HEK293 (cell line): Measurements from ENCODE around the gene MAGED2.

Experiments used
- BCL11A ChIP-seq: fragments of 450-650 bp; formaldehyde crosslinking; IDR thresholded peaks from 2 replicates; pipeline ENCODE4 v1.5.1; 2016; ENCODE audit warnings: low read depth, missing biosample characterization, missing genetic modification characterization
- FEZF1 ChIP-seq: fragments of 450-650 bp; formaldehyde crosslinking; IDR thresholded peaks from 2 replicates; pipeline ENCODE4 v1.5.1; 2016; ENCODE audit warnings: missing biosample characterization, missing genetic modification characterization
- GLI2 ChIP-seq: fragments of 450-650 bp; formaldehyde crosslinking; IDR thresholded peaks from 2 replicates; pipeline ENCODE4; 2017; ENCODE audit warnings: missing biosample characterization, missing genetic modification characterization, low read depth, borderline replicate concordance
- GLIS2 ChIP-seq: fragments of 450-650 bp; formaldehyde crosslinking; IDR thresholded peaks from 2 replicates; pipeline ENCODE4 v1.5.1; 2016; ENCODE audit warnings: missing biosample characterization, missing genetic modification characterization
- KLF10 ChIP-seq: fragments of 450-650 bp; IDR thresholded peaks from 2 replicates; pipeline ENCODE4 v1.5.1; 2018; ENCODE audit warnings: missing biosample characterization, mild to moderate bottlenecking, missing genetic modification characterization
- KLF9 ChIP-seq: fragments of 450-650 bp; formaldehyde crosslinking; IDR thresholded peaks from 2 replicates; pipeline ENCODE4 v1.5.1; 2016; ENCODE audit warnings: missing biosample characterization, missing genetic modification characterization, low read depth
- TCF7L2 ChIP-seq: IDR thresholded peaks from 2 replicates; pipeline ENCODE4 v1.6.1; 2011; ENCODE audit warnings: low read depth, mild to moderate bottlenecking, inconsistent platforms, low read length, moderate library complexity, borderline replicate concordance
- ZBTB7A ChIP-seq: fragments of 450-650 bp; formaldehyde crosslinking; IDR thresholded peaks from 2 replicates; pipeline ENCODE4 v1.5.1; 2016; ENCODE audit warnings: low read depth, missing biosample characterization, missing genetic modification characterization
- ZFP41 ChIP-seq: fragments of 450-650 bp; formaldehyde crosslinking; IDR thresholded peaks from 2 replicates; pipeline ENCODE4 v1.5.1; 2016; ENCODE audit warnings: missing biosample characterization, missing genetic modification characterization, borderline replicate concordance
- ZNF114 ChIP-seq: fragments of 450-650 bp; formaldehyde crosslinking; IDR thresholded peaks from 2 replicates; pipeline ENCODE4 v1.5.0; 2017; ENCODE audit warnings: missing biosample characterization, missing genetic modification characterization
- ZNF138 ChIP-seq: fragments of 450-650 bp; formaldehyde crosslinking; IDR thresholded peaks from 2 replicates; pipeline ENCODE4 v1.5.1; 2016; ENCODE audit warnings: missing biosample characterization, missing genetic modification characterization, borderline replicate concordance
- ZNF155 ChIP-seq: fragments of 450-650 bp; formaldehyde crosslinking; IDR thresholded peaks from 2 replicates; pipeline ENCODE4 v1.5.1; 2016; ENCODE audit warnings: missing biosample characterization, missing genetic modification characterization
- ZNF169 ChIP-seq: fragments of 450-650 bp; formaldehyde crosslinking; IDR thresholded peaks from 2 replicates; pipeline ENCODE4 v1.5.1; 2016; ENCODE audit warnings: missing biosample characterization, missing genetic modification characterization
- ZNF175 ChIP-seq: fragments of 450-650 bp; formaldehyde crosslinking; IDR thresholded peaks from 2 replicates; pipeline ENCODE4 v1.5.1; 2016; ENCODE audit warnings: missing biosample characterization, missing genetic modification characterization
- ZNF302 ChIP-seq: fragments of 450-650 bp; formaldehyde crosslinking; IDR thresholded peaks from 2 replicates; pipeline ENCODE4 v1.5.1; 2016; ENCODE audit warnings: missing biosample characterization, missing genetic modification characterization, low read depth
- ZNF350 ChIP-seq: fragments of 450-650 bp; formaldehyde crosslinking; IDR thresholded peaks from 2 replicates; pipeline ENCODE4 v1.5.0; 2017; ENCODE audit warnings: missing biosample characterization, mild to moderate bottlenecking, missing genetic modification characterization
- ZNF433 ChIP-seq: fragments of 450-650 bp; formaldehyde crosslinking; IDR thresholded peaks from 2 replicates; pipeline ENCODE4 v1.5.1; 2016; ENCODE audit warnings: missing biosample characterization, missing genetic modification characterization, low read depth
- ZNF501 ChIP-seq: fragments of 450-650 bp; formaldehyde crosslinking; IDR thresholded peaks from 2 replicates; pipeline ENCODE4 v1.5.1; 2016; ENCODE audit warnings: missing biosample characterization, missing genetic modification characterization
- ZNF529 ChIP-seq: fragments of 450-650 bp; formaldehyde crosslinking; IDR thresholded peaks from 2 replicates; pipeline ENCODE4 v1.5.1; 2017; ENCODE audit warnings: missing genetic modification characterization, missing biosample characterization; ENCODE audit not compliant: insufficient replicate concordance
- ZNF555 ChIP-seq: fragments of 450-650 bp; formaldehyde crosslinking; conservative IDR thresholded peaks from 2 replicates; pipeline ENCODE4 v1.5.1; 2017; ENCODE audit warnings: missing biosample characterization, mild to moderate bottlenecking, missing genetic modification characterization, inconsistent platforms
- ZNF560 ChIP-seq: fragments of 450-650 bp; formaldehyde crosslinking; IDR thresholded peaks from 2 replicates; pipeline ENCODE4 v1.5.1; 2017; ENCODE audit warnings: missing biosample characterization, missing genetic modification characterization, borderline replicate concordance
- ZNF629 ChIP-seq: fragments of 450-650 bp; formaldehyde crosslinking; IDR thresholded peaks from 2 replicates; pipeline ENCODE4 v1.5.1; 2017; ENCODE audit warnings: missing biosample characterization, missing genetic modification characterization
- ZNF701 ChIP-seq: fragments of 450-650 bp; formaldehyde crosslinking; IDR thresholded peaks from 2 replicates; pipeline ENCODE4 v1.5.1; 2016; ENCODE audit warnings: missing biosample characterization, missing genetic modification characterization
- ZNF768 ChIP-seq: fragments of 450-650 bp; formaldehyde crosslinking; IDR thresholded peaks from 2 replicates; pipeline ENCODE4 v1.5.1; 2018; ENCODE audit warnings: missing biosample characterization, mild to moderate bottlenecking, missing genetic modification characterization
- ZNF792 ChIP-seq: fragments of 450-650 bp; formaldehyde crosslinking; IDR thresholded peaks from 2 replicates; pipeline ENCODE4 v1.5.1; 2016; ENCODE audit warnings: missing biosample characterization, missing genetic modification characterization
- ZNF830 ChIP-seq: fragments of 450-650 bp; IDR thresholded peaks from 2 replicates; pipeline ENCODE4 v1.5.0; 2018; ENCODE audit warnings: missing biosample characterization, missing genetic modification characterization, low read depth, mild to moderate bottlenecking, moderate library complexity
- ZSCAN23 ChIP-seq: fragments of 450-650 bp; formaldehyde crosslinking; IDR thresholded peaks from 2 replicates; pipeline ENCODE4 v1.5.1; 2016; ENCODE audit warnings: missing biosample characterization, missing genetic modification characterization
- ZXDB ChIP-seq: fragments of 450-650 bp; formaldehyde crosslinking; IDR thresholded peaks from 2 replicates; pipeline ENCODE4 v1.5.1; 2016; ENCODE audit warnings: missing biosample characterization, missing genetic modification characterization
- TF ChIP-seq, protein P1 (sequence below): fragments of 450-650 bp; formaldehyde crosslinking; IDR thresholded peaks from 2 replicates; pipeline ENCODE4 v1.5.1; 2016; ENCODE audit warnings: missing biosample characterization, missing genetic modification characterization
- TF ChIP-seq, protein P2 (sequence below): fragments of 450-650 bp; formaldehyde crosslinking; IDR thresholded peaks from 2 replicates; pipeline ENCODE4 v1.5.1; 2016; ENCODE audit warnings: missing biosample characterization, missing genetic modification characterization
- TF ChIP-seq, protein P3 (sequence below): fragments of 450-650 bp; formaldehyde crosslinking; IDR thresholded peaks from 2 replicates; pipeline ENCODE4 v1.5.1; 2016; ENCODE audit warnings: missing biosample characterization, missing genetic modification characterization
- TF ChIP-seq, protein P4 (sequence below): fragments of 450-650 bp; formaldehyde crosslinking; IDR thresholded peaks from 2 replicates; pipeline ENCODE4 v1.5.1; 2017; ENCODE audit warnings: missing biosample characterization, missing genetic modification characterization

Gene MAGED2

DNA sequence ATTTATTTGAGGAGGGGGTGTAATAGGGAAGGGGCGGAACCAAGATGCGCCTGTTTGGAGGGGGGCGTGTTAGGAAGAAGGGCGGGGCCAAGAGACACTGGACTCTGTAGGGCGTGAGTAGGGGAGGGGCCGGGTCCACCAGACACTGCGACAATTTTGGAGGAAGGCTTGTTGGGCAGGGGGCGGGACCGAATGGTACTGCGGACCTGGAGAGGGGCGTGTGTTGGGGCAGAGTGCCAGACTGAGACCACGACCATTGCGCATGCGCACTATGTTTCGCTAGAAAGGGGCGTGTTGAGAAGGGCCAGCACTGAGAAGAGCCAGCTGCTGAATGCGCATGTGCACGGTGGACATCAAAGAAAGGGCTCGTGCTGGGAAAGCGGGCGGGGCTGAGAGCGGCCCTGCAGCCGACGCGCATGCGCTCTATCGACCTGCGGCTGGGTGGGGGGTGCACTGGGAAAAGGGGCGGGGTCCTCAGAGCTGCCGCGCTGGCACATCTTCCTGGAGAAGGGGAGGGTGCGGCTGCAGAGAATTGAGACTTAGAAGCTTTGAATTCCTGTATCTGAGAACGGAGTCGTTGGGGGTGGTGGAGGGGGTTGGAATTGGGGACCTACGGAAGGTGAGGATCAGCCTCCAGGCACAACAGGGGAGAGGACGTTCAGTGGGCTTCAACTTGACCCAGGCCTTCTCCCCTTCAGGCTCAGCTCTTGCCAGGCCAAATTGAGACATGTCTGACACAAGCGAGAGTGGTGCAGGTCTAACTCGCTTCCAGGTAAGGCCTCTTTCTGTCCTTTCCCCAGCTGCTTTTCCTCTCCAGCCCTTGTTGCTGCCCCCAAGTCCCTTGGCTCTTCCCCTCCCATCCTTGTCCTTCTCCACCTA lies 1.3 kb downstream of the MAGED2 start (continued):
- TF ChIP-seq, protein P1, sequence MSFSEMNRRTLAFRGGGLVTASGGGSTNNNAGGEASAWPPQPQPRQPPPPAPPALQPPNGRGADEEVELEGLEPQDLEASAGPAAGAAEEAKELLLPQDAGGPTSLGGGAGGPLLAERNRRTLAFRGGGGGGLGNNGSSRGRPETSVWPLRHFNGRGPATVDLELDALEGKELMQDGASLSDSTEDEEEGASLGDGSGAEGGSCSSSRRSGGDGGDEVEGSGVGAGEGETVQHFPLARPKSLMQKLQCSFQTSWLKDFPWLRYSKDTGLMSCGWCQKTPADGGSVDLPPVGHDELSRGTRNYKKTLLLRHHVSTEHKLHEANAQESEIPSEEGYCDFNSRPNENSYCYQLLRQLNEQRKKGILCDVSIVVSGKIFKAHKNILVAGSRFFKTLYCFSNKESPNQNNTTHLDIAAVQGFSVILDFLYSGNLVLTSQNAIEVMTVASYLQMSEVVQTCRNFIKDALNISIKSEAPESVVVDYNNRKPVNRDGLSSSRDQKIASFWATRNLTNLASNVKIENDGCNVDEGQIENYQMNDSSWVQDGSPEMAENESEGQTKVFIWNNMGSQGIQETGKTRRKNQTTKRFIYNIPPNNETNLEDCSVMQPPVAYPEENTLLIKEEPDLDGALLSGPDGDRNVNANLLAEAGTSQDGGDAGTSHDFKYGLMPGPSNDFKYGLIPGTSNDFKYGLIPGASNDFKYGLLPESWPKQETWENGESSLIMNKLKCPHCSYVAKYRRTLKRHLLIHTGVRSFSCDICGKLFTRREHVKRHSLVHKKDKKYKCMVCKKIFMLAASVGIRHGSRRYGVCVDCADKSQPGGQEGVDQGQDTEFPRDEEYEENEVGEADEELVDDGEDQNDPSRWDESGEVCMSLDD (tag by site-specific recombination): no peak
- TF ChIP-seq ZNF114: no peak
- no peak for TF ChIP-seq ZSCAN23 (tag by site-specific recombination)
- TF ChIP-seq KLF9 (tag by site-specific recombination): peak; percentile 94
- TF ChIP-seq ZNF768 (tag by site-specific recombination): no peak
- TF ChIP-seq ZBTB7A (tag by site-specific recombination): peak; percentile 47; the same call in 1 of the 2 replicates
- no peak for TF ChIP-seq ZNF701
- TF ChIP-seq TCF7L2: peak; percentile 97
- TF ChIP-seq ZNF529 (tag by site-specific recombination): no peak
- no peak for TF ChIP-seq ZNF175 (tag by site-specific recombination)
- no peak for TF ChIP-seq ZNF302 (tag by site-specific recombination)
- TF ChIP-seq, protein P2, sequence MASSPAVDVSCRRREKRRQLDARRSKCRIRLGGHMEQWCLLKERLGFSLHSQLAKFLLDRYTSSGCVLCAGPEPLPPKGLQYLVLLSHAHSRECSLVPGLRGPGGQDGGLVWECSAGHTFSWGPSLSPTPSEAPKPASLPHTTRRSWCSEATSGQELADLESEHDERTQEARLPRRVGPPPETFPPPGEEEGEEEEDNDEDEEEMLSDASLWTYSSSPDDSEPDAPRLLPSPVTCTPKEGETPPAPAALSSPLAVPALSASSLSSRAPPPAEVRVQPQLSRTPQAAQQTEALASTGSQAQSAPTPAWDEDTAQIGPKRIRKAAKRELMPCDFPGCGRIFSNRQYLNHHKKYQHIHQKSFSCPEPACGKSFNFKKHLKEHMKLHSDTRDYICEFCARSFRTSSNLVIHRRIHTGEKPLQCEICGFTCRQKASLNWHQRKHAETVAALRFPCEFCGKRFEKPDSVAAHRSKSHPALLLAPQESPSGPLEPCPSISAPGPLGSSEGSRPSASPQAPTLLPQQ: 0 out of 2 replicates have a peak, but pooled peaks have one; percentile 28
- no peak for TF ChIP-seq GLI2
- TF ChIP-seq ZNF169 (tag by site-specific recombination): no peak
- TF ChIP-seq ZFP41: no peak
- TF ChIP-seq ZNF501: no peak
- TF ChIP-seq FEZF1 (tag by site-specific recombination): no peak
- TF ChIP-seq ZNF350: no peak
- TF ChIP-seq, protein P3, sequence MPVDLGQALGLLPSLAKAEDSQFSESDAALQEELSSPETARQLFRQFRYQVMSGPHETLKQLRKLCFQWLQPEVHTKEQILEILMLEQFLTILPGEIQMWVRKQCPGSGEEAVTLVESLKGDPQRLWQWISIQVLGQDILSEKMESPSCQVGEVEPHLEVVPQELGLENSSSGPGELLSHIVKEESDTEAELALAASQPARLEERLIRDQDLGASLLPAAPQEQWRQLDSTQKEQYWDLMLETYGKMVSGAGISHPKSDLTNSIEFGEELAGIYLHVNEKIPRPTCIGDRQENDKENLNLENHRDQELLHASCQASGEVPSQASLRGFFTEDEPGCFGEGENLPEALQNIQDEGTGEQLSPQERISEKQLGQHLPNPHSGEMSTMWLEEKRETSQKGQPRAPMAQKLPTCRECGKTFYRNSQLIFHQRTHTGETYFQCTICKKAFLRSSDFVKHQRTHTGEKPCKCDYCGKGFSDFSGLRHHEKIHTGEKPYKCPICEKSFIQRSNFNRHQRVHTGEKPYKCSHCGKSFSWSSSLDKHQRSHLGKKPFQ: no peak
- no peak for TF ChIP-seq ZNF555 (tag by site-specific recombination)
- TF ChIP-seq ZNF433 (tag by site-specific recombination): no peak
- TF ChIP-seq GLIS2 (tag by site-specific recombination): no peak
- TF ChIP-seq ZNF629 (tag by site-specific recombination): peak; percentile 1; the same call in 1 of the 2 replicates
- no peak for TF ChIP-seq ZNF155
- TF ChIP-seq ZXDB (tag by site-specific recombination): no peak
- TF ChIP-seq ZNF792 (tag by site-specific recombination): no peak
- TF ChIP-seq ZNF830 (tag by site-specific recombination): no peak
- no peak for TF ChIP-seq ZNF560 (tag by site-specific recombination)
- TF ChIP-seq, protein P4, sequence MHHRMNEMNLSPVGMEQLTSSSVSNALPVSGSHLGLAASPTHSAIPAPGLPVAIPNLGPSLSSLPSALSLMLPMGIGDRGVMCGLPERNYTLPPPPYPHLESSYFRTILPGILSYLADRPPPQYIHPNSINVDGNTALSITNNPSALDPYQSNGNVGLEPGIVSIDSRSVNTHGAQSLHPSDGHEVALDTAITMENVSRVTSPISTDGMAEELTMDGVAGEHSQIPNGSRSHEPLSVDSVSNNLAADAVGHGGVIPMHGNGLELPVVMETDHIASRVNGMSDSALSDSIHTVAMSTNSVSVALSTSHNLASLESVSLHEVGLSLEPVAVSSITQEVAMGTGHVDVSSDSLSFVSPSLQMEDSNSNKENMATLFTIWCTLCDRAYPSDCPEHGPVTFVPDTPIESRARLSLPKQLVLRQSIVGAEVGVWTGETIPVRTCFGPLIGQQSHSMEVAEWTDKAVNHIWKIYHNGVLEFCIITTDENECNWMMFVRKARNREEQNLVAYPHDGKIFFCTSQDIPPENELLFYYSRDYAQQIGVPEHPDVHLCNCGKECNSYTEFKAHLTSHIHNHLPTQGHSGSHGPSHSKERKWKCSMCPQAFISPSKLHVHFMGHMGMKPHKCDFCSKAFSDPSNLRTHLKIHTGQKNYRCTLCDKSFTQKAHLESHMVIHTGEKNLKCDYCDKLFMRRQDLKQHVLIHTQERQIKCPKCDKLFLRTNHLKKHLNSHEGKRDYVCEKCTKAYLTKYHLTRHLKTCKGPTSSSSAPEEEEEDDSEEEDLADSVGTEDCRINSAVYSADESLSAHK (tag by site-specific recombination): no peak
- TF ChIP-seq BCL11A (tag by site-specific recombination): no peak
- TF ChIP-seq KLF10 (tag by site-specific recombination): 0 out of 2 replicates have a peak, but pooled peaks have one; percentile 82
- TF ChIP-seq ZNF138 (tag by site-specific recombination): no peak
